GM21723 (cell line): Measurements from ENCODE around the gene NCBP1.
"Not testable (repeated sequence)": the region's sequence is repeated elsewhere in the genome, so short reads cannot be mapped to it uniquely, and the experiment has no call there.

Source experiments
- ATAC-seq: cut with Tn5 transposase; IDR thresholded peaks from one replicate; pipeline ENCODE4 v1.9.1; 2021; ENCODE audit warnings: mild to moderate bottlenecking, moderate library complexity; ENCODE audit not compliant: unreplicated experiment

Gene NCBP1

GRCh38 chr9:97668485-97668884, 34.9 kb downstream of the NCBP1 start:
- no peak for ATAC-seq

- ATAC-seq = no peak
Observed at GRCh38 chr9:97670586-97670985, 37.0 kb downstream of the NCBP1 start.

- ATAC-seq = no peak
Observed at GRCh38 chr9:97672403-97672802, 38.8 kb downstream of the NCBP1 start.

GRCh38 chr9:97673922-97674321, 40.3 kb downstream of the NCBP1 start:
- ATAC-seq = no peak

DNA sequence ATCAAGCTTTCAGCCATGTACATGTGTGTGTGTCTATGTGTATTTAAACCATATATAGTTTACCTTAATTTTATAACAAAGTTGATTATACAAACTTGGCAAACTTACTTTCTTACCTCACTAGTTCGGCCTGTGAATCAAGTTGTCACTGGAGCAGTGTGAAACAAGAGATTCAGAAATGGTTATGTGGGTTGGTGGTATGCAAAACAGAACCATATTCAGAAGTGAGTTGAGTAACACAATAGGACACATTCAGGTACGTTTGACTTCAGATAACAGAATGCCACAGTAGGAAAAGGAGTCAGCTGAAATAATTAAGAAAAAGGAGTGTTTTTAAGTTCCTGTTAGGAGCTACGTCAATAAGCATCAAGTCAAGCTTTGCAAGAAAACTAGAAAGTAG, 42.0 kb downstream of the NCBP1 start:
- no peak for ATAC-seq

DNA sequence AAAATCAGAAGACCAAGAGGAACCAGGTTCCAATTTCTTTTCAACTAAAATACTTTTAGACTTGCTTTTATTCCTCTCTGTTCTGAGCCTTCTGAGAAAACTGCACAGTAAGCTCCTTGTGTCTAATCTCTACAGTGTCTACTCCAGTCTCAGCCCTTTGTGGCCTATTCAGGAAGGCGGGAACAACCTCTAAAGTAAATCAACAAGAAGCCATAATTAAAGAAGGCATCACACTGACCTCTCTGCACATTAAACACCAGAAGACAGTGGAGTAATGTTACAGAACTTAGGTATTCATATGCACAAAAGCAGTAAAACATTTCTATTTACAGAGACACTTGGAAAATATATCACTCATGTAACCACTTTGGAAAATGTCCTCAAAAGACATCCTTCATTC, 48.6 kb downstream of the NCBP1 start:
- no peak for ATAC-seq

- ATAC-seq = no peak
Observed at GRCh38 chr9:97688654-97689053, 55.0 kb downstream of the NCBP1 start.

DNA sequence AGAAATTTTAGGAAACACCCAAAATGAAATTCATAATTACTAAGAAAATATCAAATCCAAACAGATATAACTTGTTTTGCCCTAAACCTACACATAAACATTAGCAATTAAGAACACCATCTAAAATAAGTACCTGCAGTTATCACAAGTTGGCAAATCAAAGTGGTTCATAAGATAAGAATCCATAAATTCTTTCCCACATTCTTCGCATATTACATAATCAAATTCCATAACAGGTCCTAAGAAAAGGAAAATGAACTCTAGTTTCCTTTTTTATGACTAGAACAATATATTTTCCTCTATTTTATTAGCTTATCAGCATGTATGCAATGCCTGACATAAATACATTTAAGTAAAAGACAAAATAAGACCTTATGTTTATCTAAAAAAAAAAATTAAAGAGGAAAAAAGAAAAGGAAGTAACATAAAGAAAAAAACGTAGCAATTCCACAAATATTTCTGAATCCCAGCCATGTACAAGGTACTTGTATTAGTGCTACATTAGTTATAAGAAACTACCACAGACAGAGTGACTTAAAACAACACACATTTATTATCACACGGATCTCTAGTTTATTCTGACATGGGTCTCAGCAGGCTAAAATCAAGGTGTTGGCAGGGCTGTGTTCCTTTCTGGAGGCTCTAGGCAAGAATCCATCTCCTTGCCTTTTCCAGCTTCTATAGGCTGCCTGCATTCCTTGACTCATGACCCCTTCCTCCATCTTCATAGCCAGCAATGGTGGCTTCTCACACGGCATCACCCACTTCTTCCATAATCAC, 56.0 kb downstream of the NCBP1 start:
- no peak for ATAC-seq

DNA sequence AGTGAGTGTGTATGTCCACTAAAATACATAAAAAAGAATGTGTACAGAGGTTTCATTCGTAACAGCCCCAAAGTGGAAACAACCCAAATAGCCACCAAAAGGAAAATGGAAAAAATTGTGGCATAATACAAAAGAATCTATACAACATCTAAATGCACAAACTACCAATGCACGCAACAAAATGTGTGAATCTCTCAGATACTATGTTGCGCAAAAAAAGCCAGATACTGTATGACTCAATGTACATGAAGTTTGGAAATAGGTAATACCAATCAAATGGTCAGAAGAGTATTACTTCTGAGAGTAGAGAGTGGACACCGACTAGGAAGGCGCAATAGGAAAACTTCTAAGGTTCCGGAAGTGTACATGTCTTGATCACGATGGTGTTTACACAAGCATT, 61.1 kb downstream of the NCBP1 start:
- no peak for ATAC-seq

- ATAC-seq = no peak
Observed at GRCh38 chr9:97695390-97695789, 61.8 kb downstream of the NCBP1 start.

GRCh38 chr9:97695995-97696802, 62.6 kb downstream of the NCBP1 start:
- no peak for ATAC-seq

- peak; percentile 88 for ATAC-seq
Observed at GRCh38 chr9:97696803-97697601, 63.4 kb downstream of the NCBP1 start, which contains the start of gene XPA. Gene XPA, minus strand, starts transcription at chr9:97697340. Its CDS starts 48 bp downstream, at chr9:97697292.

- ATAC-seq = no peak
Observed at GRCh38 chr9:97697837-97698236, 64.2 kb downstream of the NCBP1 start.

DNA sequence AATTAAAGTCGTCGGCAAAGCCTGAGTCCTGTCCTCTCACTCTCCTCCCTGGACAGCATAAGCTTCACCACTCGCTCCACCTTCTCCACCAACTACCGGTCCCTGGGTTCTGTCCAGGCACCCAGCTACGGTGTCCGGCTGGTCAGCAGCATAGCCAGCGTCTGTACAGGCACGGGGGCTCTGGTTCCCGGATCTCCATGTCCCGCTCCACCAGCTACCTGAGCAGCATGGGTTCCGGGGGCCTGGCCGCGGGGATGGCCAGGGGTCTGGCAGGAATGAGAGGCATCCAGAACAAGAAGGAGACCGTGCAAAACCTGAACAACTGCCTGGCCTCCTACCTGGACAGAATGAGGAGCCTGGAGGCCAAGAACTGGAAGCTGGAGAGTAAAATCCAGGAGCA, 65.2 kb downstream of the NCBP1 start:
- no peak for ATAC-seq

- ATAC-seq = not testable (repeated sequence)
Observed at GRCh38 chr9:97699281-97699680, 65.7 kb downstream of the NCBP1 start.

DNA sequence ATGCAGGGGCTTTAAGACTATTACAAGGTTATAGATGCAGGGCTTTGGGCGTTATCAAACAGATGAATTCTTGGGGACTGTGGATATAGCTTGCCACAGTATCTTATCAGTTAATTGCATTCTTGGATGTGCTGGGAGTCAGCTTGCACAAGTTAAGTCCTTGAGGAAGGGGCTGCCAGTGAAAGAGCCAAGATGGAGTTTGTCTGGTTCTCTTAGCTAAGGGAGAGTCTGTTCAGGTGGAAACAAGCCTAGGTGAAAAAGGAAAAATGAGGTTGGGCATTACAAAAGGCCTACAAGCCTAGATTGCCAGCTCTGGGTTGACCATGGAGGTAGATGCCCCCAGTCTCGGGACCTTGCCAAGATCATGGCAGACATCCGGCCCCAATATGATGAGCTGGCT, 66.2 kb downstream of the NCBP1 start:
- ATAC-seq = not testable (repeated sequence)

- ATAC-seq = no peak
Observed at GRCh38 chr9:97703437-97704344, 70.1 kb downstream of the NCBP1 start.

DNA sequence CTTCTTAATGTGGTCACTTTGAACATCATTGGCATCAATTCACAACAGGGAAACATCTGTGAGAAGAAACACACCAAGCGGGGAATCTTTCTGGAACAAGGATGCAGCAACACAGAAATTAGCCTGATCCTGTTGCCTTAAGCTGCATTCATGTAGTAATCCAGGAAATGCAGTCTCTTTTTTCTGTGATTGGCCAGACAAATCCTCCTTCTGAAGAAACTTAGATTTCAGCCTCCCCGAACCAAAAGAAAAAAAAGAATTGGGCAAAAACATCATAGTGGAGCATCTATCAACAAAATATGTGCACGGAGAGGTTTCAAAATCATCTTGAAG, 70.7 kb downstream of the NCBP1 start:
- ATAC-seq = no peak

DNA sequence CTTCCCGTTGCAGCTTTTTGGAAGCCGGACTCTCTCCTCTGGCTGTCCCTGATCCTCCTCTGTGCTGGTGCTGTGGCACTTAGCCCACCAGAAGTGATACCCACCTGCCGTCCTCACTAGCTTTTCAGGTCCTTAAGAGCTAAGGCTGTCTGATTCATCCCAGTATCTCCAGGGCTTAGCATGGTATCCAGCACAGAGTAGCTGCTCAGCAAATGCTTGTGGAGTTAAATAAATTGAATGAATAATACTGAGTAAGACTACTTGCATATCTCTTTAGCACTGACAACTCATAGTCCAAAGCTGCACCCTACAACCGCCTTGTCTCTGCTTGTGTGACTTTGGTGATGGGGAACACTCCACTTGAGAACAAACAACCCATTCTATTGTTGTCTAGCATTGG, 71.2 kb downstream of the NCBP1 start:
- no peak for ATAC-seq

GRCh38 chr9:97705354-97705950, 71.8 kb downstream of the NCBP1 start:
- no peak for ATAC-seq
